Measurements from ENCODE around the gene MRGPRX1.
"Not testable (repeated sequence)": the region's sequence is repeated elsewhere in the genome, so short reads cannot be mapped to it uniquely, and the experiment has no call there.

Gene MRGPRX1

GRCh38 chr11:18939314-18939713, at the start of gene MRGPRX1:
Gene MRGPRX1, minus strand, starts transcription at chr11:18939414. Its CDS starts 4,630 bp downstream, at chr11:18934784.
- DNase-seq, result no peak

- DNase-seq, result no peak
Measured at GRCh38 chr11:18987454-18988231, 48.4 kb upstream of the MRGPRX1 start.

DNA sequence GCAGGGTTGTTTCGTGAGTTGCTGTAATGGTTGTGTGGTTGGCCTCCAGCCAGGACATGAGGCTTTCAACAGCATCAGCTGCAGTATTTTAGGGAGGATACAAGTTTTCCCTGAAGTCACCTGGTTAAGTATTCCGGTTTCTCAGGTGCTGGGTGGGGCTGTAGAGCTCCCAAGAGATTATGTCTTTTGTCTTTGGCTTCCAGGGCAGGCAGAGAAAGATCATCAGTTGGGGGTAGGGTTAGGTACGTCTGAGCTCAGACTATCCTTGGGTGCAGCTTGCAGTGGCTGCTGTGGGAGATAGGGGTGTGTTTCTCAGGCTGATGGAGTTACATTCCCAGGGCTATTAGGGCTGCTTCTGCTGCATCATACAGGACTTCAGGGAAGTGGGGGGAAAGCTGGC, 47.5 kb upstream of the MRGPRX1 start:
- DNase-seq, result no peak

DNA sequence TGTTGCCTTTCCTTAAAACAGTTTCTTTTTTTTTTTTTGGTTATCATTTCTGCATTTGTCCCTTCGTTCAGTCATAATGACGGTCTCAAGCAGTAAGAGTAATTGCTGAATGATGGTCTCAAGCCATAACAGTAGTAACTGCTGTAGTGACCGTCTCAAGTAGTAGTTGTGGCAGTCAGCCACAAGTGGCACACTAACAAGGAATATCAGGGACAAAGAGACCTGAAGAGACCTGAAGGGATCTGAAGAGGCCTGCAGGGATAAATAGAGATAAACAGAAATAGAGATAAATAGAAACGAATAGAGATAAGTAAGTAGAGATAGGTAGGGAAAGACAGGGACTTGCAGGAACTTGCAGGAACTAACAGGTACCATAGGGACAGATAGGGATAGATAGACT, 42.7 kb upstream of the MRGPRX1 start:
- no peak for DNase-seq

DNA sequence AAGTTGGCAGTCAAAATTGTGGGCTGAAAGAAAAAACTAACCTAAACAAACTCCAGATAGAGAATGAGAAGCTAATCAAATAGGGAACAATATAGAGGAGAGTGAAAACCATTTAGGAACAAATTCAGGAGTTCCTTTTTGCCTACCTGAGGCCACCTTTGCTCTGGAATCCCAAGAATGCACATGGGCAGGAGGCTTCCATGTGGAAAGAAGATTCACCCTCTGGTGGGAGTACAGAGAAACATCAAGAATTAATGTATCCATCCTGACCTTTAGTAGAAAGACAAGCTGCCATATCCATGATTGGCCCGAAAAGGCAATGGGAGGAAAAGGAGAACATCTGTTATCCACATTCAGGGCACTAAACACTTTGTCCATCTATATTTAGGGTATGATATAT, 35.0 kb upstream of the MRGPRX1 start:
- DNase-seq, result no peak

GRCh38 chr11:18972336-18972735, 33.1 kb upstream of the MRGPRX1 start:
- no peak for DNase-seq

- no peak for DNase-seq
Measured at GRCh38 chr11:18969720-18970119, 30.5 kb upstream of the MRGPRX1 start.

- no peak for DNase-seq
Measured at GRCh38 chr11:18958221-18958910, 19.2 kb upstream of the MRGPRX1 start.

- no peak for DNase-seq
Measured at GRCh38 chr11:18956630-18957029, 17.4 kb upstream of the MRGPRX1 start.

DNA sequence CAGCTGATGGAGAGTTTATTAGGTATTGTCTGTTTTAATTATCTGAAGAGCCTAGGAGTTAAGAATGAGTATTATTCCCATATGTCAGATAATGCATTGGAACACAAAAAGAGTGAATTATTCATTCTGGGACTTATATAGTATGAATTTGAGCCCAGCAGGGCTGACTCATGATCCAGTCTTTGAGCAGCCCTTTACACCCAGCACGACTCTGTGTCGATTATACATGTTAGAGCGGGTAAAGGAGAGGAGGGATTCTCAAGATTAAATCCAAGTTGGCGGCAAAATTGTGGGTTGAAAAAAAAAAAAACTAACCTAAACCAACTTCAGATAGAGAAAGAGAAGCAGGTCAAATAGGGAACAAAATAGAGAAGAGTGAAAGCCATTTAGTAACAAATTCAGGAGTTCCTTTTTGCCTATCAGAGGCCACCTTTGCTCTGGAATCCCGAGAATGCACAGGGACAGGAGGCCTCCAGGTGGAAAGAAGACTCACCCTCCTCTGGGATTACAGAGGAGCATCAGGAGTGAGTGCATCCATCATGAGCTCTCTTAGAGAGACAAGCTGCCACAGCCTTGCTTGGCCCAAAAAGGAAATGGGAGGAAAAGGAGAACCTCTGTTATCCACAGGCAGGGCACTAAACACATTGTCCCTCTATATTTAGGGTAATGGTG, 3.1 kb downstream of the MRGPRX1 start:
- no peak for DNase-seq

DNA sequence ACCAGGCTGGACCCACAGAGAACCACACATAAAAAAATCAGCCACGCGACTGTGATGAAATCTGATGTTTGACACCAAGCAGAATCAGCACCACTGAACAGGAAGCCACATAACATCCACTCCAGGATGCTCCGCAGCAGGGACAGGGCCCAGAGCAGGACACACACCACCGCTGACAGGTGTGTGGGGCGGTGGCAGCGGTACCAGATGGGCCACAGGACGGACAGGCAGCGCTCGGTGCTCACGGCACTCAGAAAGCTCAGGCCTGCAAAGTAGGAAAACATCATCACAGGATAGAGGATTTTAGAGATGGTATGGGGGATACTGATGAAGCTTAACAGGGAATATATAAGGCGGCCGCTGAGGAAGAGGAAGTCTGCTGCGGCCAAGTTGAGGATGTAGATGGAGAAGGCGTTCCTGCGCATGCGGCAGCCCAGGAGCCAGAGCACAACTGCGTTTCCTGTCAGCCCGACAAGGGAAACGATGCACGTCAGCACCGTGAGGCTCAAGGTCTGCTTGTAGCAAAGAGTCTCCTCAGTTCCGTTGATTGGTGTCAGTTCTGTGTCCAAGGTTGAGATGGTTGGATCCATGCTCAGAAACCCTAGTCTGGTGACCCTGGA, 4.9 kb downstream of the MRGPRX1 start:
- no peak for DNase-seq

DNA sequence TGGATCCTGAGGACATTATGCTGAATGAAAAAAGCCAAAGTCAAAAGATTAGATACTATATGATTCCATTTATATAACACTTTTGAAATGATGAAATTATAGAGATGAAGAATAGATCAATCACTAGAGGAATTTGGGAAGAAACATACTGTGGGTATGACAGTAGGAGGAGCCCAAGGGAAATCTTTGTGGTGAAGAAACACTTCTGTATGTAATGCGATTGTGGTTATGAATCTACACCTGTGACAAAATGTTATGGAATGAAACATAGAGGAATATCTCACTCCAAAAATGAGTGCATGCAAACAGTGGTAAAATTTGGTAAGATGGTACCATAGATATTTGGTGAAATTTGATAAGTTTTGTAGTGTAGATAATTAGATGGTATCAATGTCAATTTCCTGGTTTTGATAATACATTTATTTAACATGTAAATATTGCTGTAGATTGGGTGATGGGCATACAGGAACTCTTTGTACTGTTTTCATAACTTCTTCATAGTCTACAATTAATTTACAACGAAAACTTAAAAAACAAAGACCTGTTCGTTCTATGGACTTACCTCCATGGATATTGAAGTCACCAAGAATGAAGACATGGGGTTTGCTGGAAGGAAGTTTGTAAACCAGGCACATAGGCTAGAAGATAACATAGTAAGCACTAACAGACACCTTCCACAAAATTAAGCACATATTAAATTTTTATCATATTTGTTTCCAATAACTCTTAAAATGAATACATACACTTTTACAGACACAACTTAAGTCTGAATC, 11.5 kb downstream of the MRGPRX1 start:
- DNase-seq, result no peak

- not testable (repeated sequence) for DNase-seq
Measured at GRCh38 chr11:18925426-18925825, 13.8 kb downstream of the MRGPRX1 start.

DNA sequence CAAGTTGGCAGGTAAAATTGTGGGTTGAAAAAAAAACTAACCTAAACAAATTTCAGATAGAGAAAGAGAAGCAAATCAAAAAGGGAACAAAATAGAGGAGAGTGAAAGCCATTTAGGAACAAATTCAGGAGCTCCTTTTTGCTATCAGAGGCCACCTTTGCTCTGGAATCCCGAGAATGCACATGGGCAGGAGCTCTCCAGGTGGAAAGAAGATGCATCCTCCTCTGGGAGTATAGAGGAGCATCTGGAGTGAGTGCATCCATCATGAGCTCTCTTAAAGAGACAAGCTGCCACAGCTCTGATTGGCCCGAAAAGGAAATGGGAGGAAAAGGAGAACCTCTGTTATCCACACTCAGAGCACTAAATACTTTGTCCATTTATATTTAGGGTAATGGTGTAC, 26.3 kb downstream of the MRGPRX1 start:
- DNase-seq, result no peak

- no peak for DNase-seq
Measured at GRCh38 chr11:18907391-18907790, 31.8 kb downstream of the MRGPRX1 start.

DNA sequence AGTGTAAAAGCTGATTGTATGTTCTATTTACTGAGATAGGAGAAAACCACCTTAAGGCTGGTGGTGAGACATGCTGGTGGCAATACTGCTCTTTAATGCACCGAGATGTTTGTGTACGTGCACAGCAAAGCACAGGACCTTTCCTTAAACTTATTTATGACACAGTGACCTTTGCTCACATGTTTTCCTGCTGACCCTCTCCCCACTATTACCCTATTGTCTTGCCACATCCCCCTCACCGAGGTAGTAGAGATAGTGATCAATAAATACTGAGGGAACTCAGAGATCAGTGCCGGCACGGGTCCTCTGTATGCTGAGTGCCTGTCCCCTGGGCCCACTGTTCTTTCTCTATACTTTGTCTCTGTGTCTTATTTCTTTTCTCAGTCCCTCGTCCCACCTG, 38.6 kb downstream of the MRGPRX1 start:
- DNase-seq, result not testable (repeated sequence)

DNA sequence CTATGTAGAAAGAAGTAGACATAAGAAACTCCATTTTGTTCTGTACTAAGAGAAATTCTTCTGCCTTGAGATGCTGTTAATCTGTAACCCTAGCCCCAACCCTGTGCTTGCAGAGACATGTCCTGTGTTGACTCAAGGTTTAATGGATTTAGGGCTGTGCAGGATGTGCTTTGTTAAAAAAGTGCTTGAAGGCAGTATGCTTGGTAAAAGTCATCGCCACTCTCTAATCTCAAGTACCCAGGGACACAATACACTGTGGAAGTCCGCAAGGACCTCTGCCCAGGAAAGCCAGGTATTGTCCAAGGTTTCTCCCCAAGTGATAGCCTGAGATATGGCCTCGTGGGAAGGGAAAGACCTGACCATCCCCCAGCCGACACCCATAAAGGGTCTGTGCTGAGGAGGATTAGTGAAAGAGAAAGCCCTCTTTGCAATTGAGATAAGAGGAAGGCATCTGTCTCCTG, 39.0 kb downstream of the MRGPRX1 start:
- DNase-seq, result not testable (repeated sequence)

DNA sequence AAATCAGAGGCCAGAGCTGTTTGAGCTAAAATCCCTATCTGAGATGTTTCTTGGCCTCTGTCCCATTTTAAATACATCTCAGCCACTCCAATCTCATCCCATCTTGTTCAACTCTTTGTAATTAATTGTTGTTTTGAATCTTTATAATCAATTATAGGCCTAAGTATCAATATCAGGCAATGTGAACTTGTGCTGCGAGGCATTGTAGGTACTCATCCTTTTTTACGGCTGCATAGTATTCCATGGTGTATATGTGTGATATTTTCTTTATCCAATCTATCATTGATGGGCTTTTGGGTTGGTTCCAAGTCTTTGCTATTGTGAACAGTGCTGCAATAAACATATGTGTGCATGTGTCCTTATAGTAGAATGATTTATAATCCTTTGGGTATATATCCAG, 47.5 kb downstream of the MRGPRX1 start:
- DNase-seq, result not testable (repeated sequence)

DNA sequence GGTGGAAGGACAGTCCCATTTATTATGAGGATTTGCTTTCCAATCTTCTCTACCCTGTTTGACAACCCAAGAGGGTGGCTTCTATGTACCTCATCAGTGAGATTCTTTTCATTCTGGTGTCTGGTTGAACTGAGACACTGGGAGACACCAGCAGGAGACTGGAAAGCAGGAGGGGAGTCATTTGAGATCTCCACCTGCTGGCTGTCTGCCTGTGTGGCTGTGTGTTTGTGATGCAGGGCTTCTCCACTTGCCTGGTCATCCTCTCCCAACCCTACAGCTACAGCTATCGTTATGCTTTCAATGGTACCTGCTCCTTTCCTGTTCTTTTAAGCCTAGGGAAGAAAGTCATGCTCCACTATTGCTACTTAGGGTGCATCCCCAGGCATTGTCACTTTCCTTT, 48.6 kb downstream of the MRGPRX1 start:
- DNase-seq, result no peak
